ENCODE results near the gene CREB3L2.
"Not testable (repeated sequence)": the region's sequence is repeated elsewhere in the genome, so short reads cannot be mapped to it uniquely, and the experiment has no call there.

CREB3L2 gene

GRCh38 chr7:138001529-138002095, at the start of gene CREB3L2:
Gene CREB3L2, minus strand, starts transcription at chr7:138002086. Its CDS starts 381 bp downstream, at chr7:138001705.
- peak; percentile 27 to 47 for DNase-seq (ENCODE audit: low read depth in 1 of 2, low spot score in 1 of 2)

GRCh38 chr7:138049505-138050116, 47.7 kb upstream of the CREB3L2 start:
- DNase-seq (ENCODE audit: low read depth in 1 of 2, low spot score in 1 of 2), result no peak

- no peak for DNase-seq (ENCODE audit: low read depth in 1 of 2, low spot score in 1 of 2)
Observed at GRCh38 chr7:138047907-138048306, 46.0 kb upstream of the CREB3L2 start.

- no peak for DNase-seq (ENCODE audit: low read depth in 1 of 2, low spot score in 1 of 2)
Observed at GRCh38 chr7:138044897-138045296, 43.0 kb upstream of the CREB3L2 start.

GRCh38 chr7:138040063-138040462, 38.2 kb upstream of the CREB3L2 start:
- not testable (repeated sequence) for DNase-seq (ENCODE audit: low read depth in 1 of 2, low spot score in 1 of 2)

- no peak for DNase-seq (ENCODE audit: low read depth in 1 of 2, low spot score in 1 of 2)
Observed at GRCh38 chr7:138036135-138036534, 34.2 kb upstream of the CREB3L2 start.

GRCh38 chr7:138033241-138033640, 31.4 kb upstream of the CREB3L2 start:
- DNase-seq (ENCODE audit: low read depth in 1 of 2, low spot score in 1 of 2), result no peak

- no peak for DNase-seq (ENCODE audit: low read depth in 1 of 2, low spot score in 1 of 2)
Observed at GRCh38 chr7:138032770-138033169, 30.9 kb upstream of the CREB3L2 start.

- DNase-seq (ENCODE audit: low read depth in 1 of 2, low spot score in 1 of 2), result no peak
Observed at GRCh38 chr7:138032186-138032585, 30.3 kb upstream of the CREB3L2 start.

GRCh38 chr7:138030679-138031351, 28.9 kb upstream of the CREB3L2 start:
- no peak for DNase-seq (ENCODE audit: low read depth in 1 of 2, low spot score in 1 of 2)

- no peak for DNase-seq (ENCODE audit: low read depth in 1 of 2, low spot score in 1 of 2)
Observed at GRCh38 chr7:138029941-138030340, 28.1 kb upstream of the CREB3L2 start.

GRCh38 chr7:138029126-138029525, 27.2 kb upstream of the CREB3L2 start:
- no peak for DNase-seq (ENCODE audit: low read depth in 1 of 2, low spot score in 1 of 2)

- DNase-seq (ENCODE audit: low read depth in 1 of 2, low spot score in 1 of 2), result no peak
Observed at GRCh38 chr7:138027100-138027499, 25.2 kb upstream of the CREB3L2 start.

- no peak for DNase-seq (ENCODE audit: low read depth in 1 of 2, low spot score in 1 of 2)
Observed at GRCh38 chr7:138025215-138026186, 23.6 kb upstream of the CREB3L2 start.

GRCh38 chr7:138024765-138025164, 22.9 kb upstream of the CREB3L2 start:
- no peak for DNase-seq (ENCODE audit: low read depth in 1 of 2, low spot score in 1 of 2)

GRCh38 chr7:138024343-138024691, 22.4 kb upstream of the CREB3L2 start:
- no peak for DNase-seq (ENCODE audit: low read depth in 1 of 2, low spot score in 1 of 2)

- no peak for DNase-seq (ENCODE audit: low read depth in 1 of 2, low spot score in 1 of 2)
Observed at GRCh38 chr7:138023618-138024342, 21.9 kb upstream of the CREB3L2 start.

GRCh38 chr7:138021889-138022288, 20.0 kb upstream of the CREB3L2 start:
- no peak for DNase-seq (ENCODE audit: low read depth in 1 of 2, low spot score in 1 of 2)

- DNase-seq (ENCODE audit: low read depth in 1 of 2, low spot score in 1 of 2), result no peak
Observed at GRCh38 chr7:138017992-138018391, 16.1 kb upstream of the CREB3L2 start.

- DNase-seq (ENCODE audit: low read depth in 1 of 2, low spot score in 1 of 2), result no peak
Observed at GRCh38 chr7:138015096-138015495, 13.2 kb upstream of the CREB3L2 start.

GRCh38 chr7:138014686-138015085, 12.8 kb upstream of the CREB3L2 start:
- no peak for DNase-seq (ENCODE audit: low read depth in 1 of 2, low spot score in 1 of 2)

All from stimulated activated CD4-positive, alpha-beta T cell treated with anti-CD3 and anti-CD28 coated beads, Interleukin-15, amount 100 ng/mL, for 1 hour (primary cell).